Measurements from ENCODE around the gene UQCC3. TPM values are rescaled to one million over a fixed set of nuclear protein-coding genes. Genes with fewer than 3 reads are reported as not detected.
A peak's percentile ranks its signal among the peaks of the same experiment; 100 is the strongest.

UQCC3 gene
- total and polyA plus RNA-seq, 9 of the 15 experiments (the other 6 are each of a cell fraction or from before 2014, with no cell fraction given) = 3.3 to 44.3 (median 8.0) TPM

DNA sequence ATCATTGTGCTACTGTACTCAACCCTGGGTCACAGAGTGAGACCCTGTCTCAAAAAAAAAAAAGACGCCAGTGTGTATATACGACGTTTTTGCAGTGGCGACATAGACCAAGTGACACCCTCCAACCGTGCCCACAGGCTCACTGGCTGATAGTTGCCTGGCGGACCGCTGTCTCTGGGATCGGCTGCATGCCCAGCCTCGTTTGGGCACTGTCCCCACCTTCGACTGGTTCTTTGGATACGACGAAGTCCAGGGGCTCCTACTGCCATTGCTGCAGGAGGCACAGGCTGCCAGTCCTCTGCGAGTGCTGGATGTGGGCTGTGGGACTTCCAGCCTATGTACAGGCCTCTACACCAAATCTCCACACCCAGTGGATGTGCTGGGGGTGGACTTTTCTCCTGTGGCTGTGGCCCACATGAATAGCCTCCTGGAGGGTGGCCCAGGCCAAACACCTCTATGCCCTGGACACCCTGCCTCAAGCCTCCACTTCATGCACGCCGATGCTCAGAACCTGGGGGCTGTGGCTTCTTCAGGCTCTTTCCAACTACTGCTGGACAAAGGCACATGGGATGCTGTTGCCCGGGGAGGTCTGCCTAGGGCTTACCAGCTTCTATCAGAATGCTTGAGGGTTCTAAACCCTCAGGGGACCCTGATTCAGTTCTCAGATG, 5.1 kb upstream of the UQCC3 start:
- ChIA-PET POLR2A (interaction anchor here (0.5 to 8.8 kb wide), 33 partner anchors 9 to 296 kb away, joined by 3 to 161 read pairs (median 11); partner anchors contain the start of genes B3GAT3, EEF1G, EML3 and GANAB), CTCF (ENCODE audit: low intra/inter-chr PET ratio) (interaction anchor here (0.7 kb wide), 1 partner anchor 34 kb away, joined by 3 read pairs; no protein-coding TSS in a partner anchor)
- H3K4me2 ChIP-seq (ENCODE audit: insufficient read depth, low read length) = peak overlapping the region; percentile 97
- in situ Hi-C loops (cut with MboI) = no loop called here
- H3K27ac ChIP-seq (ENCODE audit: extremely low read depth, low read depth, low read length) = peak overlapping the region; percentile 72
- no peaks in the 10 kb centered on the region for H3K9me3 ChIP-seq (replicated peaks; ENCODE audit: control insufficient read depth, insufficient read depth, low read depth, low read length)
- no peaks in the 10 kb centered on the region for H3K27me3 ChIP-seq (ENCODE audit: control insufficient read depth in 2 of 2, insufficient read depth in 2 of 2, low read length in 2 of 2)
- intact Hi-C loops (cut with micrococcal nuclease) = loop anchor here (5.0 kb wide), 1 partner anchor 176 kb away; no protein-coding TSS in a partner anchor
- peaks cover 7% of the 10 kb centered on the region; the same call in 1 of the 2 replicates for H4K20me1 ChIP-seq (replicated peaks; ENCODE audit: control insufficient read depth, insufficient read depth, low read length)
- H3K9me1 ChIP-seq (ENCODE audit: control insufficient read depth, insufficient read depth, low read length) = no peaks in the 10 kb centered on the region
- peaks cover 19 to 41% of the 10 kb centered on the region in 2 experiments; a peak in 4 of 5 replicates for H3K4me1 ChIP-seq (replicated peaks in 1 of 2; ENCODE audit: control insufficient read depth in 2 of 2, insufficient read depth in 2 of 2, low read length in 2 of 2)
- no peak overlapping the region for H2AFZ ChIP-seq (ENCODE audit: low read depth, low read length)
- FAIRE-seq (no peak), DNase-seq (ENCODE audit: extremely low read depth in 1 of 4, low spot score in 3 of 4) (peak in 2 of 4 experiments; percentile 19 to 20), ATAC-seq (peak; percentile 2)
- BruUV-seq (replicated peaks) = no TSS peak
- 2% methylated on average over 16 of the region's 16 CpGs for WGBS (ENCODE audit: insufficient coverage, low coverage, missing lambda C conversion rate)
- peaks cover 53% of the 10 kb centered on the region for H3K36me3 ChIP-seq (ENCODE audit: control insufficient read depth, insufficient read depth, low read length)
- H3K79me2 ChIP-seq (ENCODE audit: control insufficient read depth, insufficient read depth, low read length) = peaks cover 88% of the 10 kb centered on the region
- peak overlapping the region; percentile 85 to 100 for H3K9ac ChIP-seq (ENCODE audit: insufficient read depth in 1 of 2, low read depth in 2 of 2, low read length in 2 of 2)
- peak overlapping the region; percentile 73 for H3K4me3 ChIP-seq
- 0 out of 2 replicates have a peak, but pooled peaks have one; percentile 15 for TF ChIP-seq SUPT5H (IDR thresholded peaks at IDR 0.05)
- TF ChIP-seq SNRNP70 (optimal IDR thresholded peaks at IDR 0.05; ENCODE audit: low read depth, low read length) = peak; percentile 89
- TF ChIP-seq ZNF644 (tag; IDR thresholded peaks at IDR 0.05; ENCODE audit: low read depth) = no peak
- TF ChIP-seq JUND (IDR thresholded peaks at IDR 0.05; ENCODE audit: borderline replicate concordance, low read depth, low read length) = no peak
- no peak for TF ChIP-seq JUND (tag; IDR thresholded peaks at IDR 0.05; ENCODE audit: borderline replicate concordance, low read depth, low read length)
- TF ChIP-seq SMARCA5 (IDR thresholded peaks at IDR 0.05) = no peak
- no peak for TF ChIP-seq DIDO1 (tag; IDR thresholded peaks at IDR 0.05; ENCODE audit: low read depth)
- no peak for TF ChIP-seq ZNF224 (CRISPR knock-in tag; IDR thresholded peaks at IDR 0.05)
- no peak for TF ChIP-seq CREM (IDR thresholded peaks at IDR 0.05; ENCODE audit: low read depth)
- no peak for TF ChIP-seq SLC30A9 (CRISPR knock-in tag; IDR thresholded peaks at IDR 0.05)
- no peak for TF ChIP-seq ZNF589 (CRISPR knock-in tag; IDR thresholded peaks at IDR 0.05; ENCODE audit: low read depth)
- no peak for TF ChIP-seq BCL6 (CRISPR knock-in tag; IDR thresholded peaks at IDR 0.05)
- no peak for TF ChIP-seq MECOM (CRISPR knock-in tag; IDR thresholded peaks at IDR 0.05)
- TF ChIP-seq, protein P1, sequence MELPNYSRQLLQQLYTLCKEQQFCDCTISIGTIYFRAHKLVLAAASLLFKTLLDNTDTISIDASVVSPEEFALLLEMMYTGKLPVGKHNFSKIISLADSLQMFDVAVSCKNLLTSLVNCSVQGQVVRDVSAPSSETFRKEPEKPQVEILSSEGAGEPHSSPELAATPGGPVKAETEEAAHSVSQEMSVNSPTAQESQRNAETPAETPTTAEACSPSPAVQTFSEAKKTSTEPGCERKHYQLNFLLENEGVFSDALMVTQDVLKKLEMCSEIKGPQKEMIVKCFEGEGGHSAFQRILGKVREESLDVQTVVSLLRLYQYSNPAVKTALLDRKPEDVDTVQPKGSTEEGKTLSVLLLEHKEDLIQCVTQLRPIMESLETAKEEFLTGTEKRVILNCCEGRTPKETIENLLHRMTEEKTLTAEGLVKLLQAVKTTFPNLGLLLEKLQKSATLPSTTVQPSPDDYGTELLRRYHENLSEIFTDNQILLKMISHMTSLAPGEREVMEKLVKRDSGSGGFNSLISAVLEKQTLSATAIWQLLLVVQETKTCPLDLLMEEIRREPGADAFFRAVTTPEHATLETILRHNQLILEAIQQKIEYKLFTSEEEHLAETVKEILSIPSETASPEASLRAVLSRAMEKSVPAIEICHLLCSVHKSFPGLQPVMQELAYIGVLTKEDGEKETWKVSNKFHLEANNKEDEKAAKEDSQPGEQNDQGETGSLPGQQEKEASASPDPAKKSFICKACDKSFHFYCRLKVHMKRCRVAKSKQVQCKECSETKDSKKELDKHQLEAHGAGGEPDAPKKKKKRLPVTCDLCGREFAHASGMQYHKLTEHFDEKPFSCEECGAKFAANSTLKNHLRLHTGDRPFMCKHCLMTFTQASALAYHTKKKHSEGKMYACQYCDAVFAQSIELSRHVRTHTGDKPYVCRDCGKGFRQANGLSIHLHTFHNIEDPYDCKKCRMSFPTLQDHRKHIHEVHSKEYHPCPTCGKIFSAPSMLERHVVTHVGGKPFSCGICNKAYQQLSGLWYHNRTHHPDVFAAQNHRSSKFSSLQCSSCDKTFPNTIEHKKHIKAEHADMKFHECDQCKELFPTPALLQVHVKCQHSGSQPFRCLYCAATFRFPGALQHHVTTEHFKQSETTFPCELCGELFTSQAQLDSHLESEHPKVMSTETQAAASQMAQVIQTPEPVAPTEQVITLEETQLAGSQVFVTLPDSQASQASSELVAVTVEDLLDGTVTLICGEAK (IDR thresholded peaks at IDR 0.05) = no peak
- TF ChIP-seq, protein P1 (CRISPR knock-in tag; IDR thresholded peaks at IDR 0.05) = no peak
